ENCODE data around the gene MYOZ1.

GRCh38 chr10:73597346-73597745 is 43.9 kb downstream of the MYOZ1 start:
- no peak for TF ChIP-seq CTCF (IDR thresholded peaks at IDR 0.05; ENCODE audit: extremely low read depth in 1 of 2, insufficient read depth in 1 of 2, low read depth in 1 of 2, low read length in 2 of 2)
- no peak for TF ChIP-seq MAX (IDR thresholded peaks at IDR 0.05; ENCODE audit: insufficient read depth, insufficient read length)
- no peak for TF ChIP-seq POLR2A (IDR thresholded peaks at IDR 0.05; ENCODE audit: low read depth, low read length)
- TF ChIP-seq EZH2 (IDR thresholded peaks at IDR 0.05; ENCODE audit: borderline replicate concordance, low read depth, low read length, severe bottlenecking) = no peak
- no peak for TF ChIP-seq POLR2AphosphoS5 (IDR thresholded peaks at IDR 0.05; ENCODE audit: insufficient read depth, low read depth, low read length)
- no peak for TF ChIP-seq GATA2 (IDR thresholded peaks at IDR 0.05; ENCODE audit: insufficient read depth, insufficient read length, low read depth, low read length)

Measured in endothelial cell of umbilical vein (primary cell).